Activated CD4-positive, alpha-beta T cell treated with anti-CD3 and anti-CD28 coated beads for 1 hour (primary cell): ENCODE results near the gene ERBB3.
A peak's percentile ranks its signal among the peaks of the same experiment; 100 is the strongest.
"Not testable (repeated sequence)": the region's sequence is repeated elsewhere in the genome, so short reads cannot be mapped to it uniquely, and the experiment has no call there.

Source experiments
- DNase-seq: peaks from one replicate; pipeline ENCODE4 v3.0.0-alpha.2; 2020

ERBB3 gene

GRCh38 chr12:56116267-56117081, 36.5 kb downstream of the ERBB3 start, which contains the start of gene RPL41:
Gene RPL41 (plus strand): TSS chr12:56116633.
- peak; percentile 92 for DNase-seq

GRCh38 chr12:56117082-56117706, 37.2 kb downstream of the ERBB3 start:
- not testable (repeated sequence) for DNase-seq

DNA sequence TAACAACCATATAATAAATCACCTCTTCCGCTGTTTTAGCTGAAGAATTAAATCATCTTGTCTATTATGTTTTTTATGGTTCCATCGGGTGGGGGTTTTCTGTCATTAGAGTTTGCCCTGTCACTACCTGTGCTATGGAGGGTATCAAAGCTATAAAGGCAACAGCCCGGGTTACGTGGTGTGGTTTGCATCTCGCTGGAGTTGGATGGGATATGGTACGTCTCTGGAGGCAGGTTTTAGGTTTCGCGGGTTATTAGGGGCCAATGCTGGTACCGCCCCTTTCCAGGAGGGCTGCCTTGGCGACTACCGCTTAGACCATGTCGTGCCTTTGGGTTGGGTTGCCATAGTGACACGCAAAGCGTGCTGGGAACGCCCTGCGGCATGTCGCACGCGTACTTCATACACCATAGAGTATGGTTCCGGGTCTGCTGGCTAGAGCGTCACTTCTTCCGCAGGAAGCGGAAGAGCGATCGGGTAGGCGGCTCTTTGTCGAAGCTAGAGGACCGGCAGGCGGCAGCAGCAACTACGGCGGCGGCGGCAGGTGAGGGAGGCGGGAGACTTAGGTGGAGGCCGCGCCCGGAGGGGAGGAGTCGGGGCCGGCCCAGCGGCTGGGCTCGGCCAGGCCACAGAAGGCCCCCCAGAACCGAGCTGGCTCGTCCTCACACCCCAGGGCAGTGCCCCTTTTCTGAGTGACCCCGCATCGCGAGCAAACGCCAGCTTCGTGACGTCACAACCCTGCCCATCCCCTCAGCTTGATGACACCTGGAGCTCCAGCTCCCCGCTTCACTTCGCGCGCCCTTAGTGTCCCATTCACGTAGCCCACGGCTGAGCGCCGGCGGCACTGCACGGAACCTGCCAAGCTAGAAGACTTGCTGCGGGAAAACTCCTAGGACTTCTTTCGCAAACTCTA, 38.1 kb downstream of the ERBB3 start, which contains the start of gene ZC3H10:
Gene ZC3H10 (plus strand): TSS at position 489 of the 910 bp plus-strand sequence. CDS start 2,297 bp downstream, outside the sequence.
- peak; percentile 96 for DNase-seq

DNA sequence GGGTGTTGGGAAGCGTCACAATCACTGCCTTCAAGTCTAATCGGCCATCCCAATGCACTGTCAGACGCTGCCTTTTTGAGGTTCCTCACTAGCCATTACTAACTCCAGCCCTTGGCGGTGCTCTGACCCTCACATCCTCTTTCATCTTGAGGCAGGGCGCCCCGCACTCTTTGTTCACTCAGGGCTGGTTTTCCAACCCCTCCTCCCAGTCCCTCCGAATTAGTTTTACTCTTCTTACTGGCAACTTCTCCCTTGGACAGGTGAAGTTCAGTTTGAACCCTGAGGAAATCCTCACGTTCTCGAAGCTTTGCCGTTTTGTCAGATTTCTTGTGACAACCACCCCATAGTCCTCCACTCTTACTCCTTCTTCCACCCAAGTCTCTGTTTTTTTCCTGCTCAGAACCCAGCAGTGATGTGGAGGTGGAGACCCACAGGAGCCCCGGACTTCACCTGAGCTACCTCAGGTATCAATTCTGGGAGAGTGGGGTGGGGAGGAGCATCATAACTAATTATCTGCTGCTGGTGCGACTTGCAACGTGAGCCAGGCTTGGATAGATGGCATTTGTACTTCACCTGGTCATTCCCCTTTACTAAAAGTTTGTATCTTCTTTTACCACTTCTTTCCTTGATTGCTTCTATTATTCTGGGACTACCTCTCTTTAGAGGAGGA, 38.9 kb downstream of the ERBB3 start:
- DNase-seq = no peak

- no peak for DNase-seq
Measured at GRCh38 chr12:56119361-56119796, 39.4 kb downstream of the ERBB3 start.

GRCh38 chr12:56120158-56120846, 40.3 kb downstream of the ERBB3 start:
- no peak for DNase-seq

DNA sequence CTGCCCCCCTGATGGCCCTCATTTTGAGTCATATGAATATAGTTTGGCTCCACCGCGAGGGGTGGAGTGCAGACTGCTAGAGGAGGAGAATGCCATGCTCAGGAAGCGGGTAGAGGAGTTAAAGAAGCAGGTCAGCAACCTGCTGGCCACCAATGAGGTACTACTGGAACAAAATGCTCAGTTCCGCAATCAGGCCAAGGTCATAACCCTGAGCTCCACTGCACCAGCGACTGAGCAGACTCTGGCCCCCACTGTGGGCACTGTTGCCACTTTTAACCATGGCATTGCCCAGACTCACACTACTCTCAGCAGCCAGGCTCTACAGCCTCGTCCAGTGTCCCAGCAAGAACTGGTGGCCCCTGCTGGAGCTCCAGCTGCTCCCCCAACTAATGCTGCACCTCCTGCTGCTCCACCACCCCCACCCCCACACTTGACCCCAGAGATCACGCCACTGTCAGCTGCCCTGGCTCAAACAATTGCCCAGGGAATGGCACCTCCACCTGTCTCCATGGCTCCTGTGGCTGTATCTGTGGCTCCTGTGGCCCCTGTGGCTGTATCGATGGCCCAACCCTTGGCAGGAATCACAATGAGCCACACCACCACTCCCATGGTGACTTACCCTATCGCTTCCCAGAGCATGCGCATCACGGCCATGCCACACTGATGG, 41.4 kb downstream of the ERBB3 start:
- DNase-seq = no peak

GRCh38 chr12:56122637-56123036, 42.7 kb downstream of the ERBB3 start:
- no peak for DNase-seq

DNA sequence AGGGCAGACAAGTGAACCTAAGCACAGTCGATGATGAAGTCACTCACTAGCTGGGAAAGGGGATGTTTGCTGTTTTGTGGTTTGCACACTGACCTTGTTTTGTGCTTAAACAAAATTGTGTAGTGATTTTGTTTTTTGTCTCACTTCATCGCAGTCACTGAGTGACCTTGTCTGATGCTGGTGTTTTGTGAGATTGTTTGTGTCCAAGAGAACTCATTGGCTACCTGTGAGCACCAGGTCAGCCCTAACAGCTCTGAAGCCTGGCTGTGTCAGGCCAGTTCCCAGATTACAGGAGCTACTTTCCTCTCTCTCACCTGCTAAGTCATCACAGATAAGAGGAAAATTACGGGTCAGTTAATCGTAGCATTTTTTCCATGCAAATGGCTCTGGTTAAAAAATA, 44.2 kb downstream of the ERBB3 start:
- no peak for DNase-seq

DNA sequence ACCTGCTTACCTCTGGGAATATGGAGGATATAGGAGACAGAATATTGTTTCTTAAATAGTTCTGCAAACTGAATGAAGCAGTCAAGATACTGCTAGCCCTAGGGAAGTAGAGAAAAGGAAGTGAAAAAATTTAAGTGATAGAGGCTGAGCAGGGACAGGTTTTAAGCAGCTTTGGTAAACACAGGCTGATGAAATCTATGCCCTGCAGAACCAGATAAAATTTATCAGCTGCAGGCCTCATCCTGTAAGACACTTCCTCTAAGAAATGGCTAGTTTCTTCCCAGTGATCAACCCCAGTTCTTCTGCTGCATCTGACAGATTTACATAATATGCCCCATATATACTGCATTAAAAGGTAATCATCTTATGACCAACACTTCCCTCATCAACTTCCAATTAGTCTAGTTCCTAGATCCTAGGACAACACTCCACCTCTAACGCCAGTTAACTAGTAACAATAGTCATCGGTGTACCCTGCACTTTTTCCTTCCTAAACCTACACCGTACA, 46.8 kb downstream of the ERBB3 start:
- no peak for DNase-seq

- DNase-seq = no peak
Measured at GRCh38 chr12:56127485-56127887, 47.5 kb downstream of the ERBB3 start.

GRCh38 chr12:56127888-56128669, 48.1 kb downstream of the ERBB3 start, which contains the start of gene ESYT1:
Gene ESYT1 (plus strand): TSS chr12:56128267. CDS start chr12:56128320, 53 bp downstream.
- DNase-seq = peak; percentile 95

GRCh38 chr12:56128670-56129205, 48.8 kb downstream of the ERBB3 start:
- DNase-seq = no peak

- peak; percentile 65 for DNase-seq
Measured at GRCh38 chr12:56129206-56129941, 49.4 kb downstream of the ERBB3 start.

DNA sequence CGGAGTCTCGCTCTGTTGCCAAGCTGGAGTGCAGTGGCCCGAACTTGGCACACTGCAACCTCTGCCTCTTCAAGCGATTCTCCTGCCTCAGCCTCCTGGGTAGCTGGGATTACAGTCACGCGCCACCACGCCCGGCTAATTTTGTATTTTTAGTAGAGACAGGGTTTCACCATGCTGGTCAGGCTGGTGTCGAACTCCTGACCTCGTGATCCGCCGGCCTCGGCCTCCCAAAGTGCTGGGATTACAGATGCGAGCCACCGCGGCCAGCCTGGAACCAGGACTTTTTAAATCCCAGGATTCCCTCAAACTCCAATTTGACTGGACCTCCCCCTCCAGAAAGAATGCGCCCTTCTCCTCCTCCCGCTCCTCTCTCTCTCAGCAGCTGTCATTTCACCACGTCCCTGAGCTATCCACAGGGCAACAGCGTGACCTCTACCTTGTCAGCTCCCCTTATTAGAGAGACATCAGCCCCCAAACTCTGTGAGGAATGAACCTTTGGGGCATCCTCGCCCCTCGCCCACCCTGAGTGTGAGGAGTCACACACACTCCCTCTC, 50.1 kb downstream of the ERBB3 start:
- DNase-seq = no peak

DNA sequence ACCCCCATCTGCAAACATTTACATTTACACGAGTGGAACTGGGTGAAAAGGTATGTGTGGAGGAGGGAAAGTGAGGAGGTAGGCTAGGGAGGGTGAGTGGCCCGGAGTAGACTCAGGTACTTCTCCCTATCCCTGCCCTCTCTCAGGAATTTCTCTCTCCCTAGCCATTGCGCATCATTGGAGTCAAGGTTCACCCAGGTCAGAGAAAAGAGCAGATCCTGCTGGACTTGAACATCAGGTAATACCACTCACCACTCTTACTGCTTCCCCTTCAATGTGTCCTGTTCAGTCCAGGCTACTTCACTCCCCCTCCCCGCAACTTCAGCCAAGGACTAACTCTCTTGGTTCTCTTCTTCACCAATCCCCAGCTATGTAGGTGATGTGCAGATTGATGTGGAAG, 50.9 kb downstream of the ERBB3 start:
- no peak for DNase-seq

- DNase-seq = no peak
Measured at GRCh38 chr12:56134897-56135296, 54.9 kb downstream of the ERBB3 start.

DNA sequence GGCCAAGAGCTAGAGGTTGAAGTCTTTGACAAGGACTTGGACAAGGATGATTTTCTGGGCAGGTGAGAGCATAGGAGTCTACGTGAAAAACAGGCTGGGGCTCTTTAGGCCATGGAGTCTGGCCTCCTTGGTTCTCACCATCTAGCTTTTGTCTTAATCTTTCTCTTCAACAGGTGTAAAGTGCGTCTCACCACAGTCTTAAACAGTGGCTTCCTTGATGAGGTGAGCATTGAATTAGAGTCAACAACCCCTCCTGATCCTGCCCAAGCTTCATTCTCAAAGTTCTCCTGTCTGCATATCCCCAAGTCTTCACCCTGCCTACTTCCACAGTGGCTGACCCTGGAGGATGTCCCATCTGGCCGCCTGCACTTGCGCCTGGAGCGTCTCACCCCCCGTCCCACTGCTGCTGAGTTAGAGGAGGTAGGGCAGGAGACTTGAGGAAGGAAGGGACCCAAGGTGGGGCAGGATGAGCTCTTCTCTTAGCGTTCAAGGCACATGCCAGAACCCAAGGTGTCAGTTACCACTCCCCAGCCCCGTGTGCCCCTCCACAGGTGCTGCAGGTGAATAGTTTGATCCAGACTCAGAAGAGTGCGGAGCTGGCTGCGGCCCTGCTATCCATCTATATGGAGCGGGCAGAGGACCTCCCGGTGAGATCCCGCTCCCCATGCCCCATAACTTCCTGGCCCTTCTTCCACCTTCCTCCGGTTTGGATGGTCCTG, 58.0 kb downstream of the ERBB3 start:
- DNase-seq = no peak
